Vagina (tissue), 2 donors: ENCODE measurements around the gene APP. TPM values are rescaled to one million over a fixed set of nuclear protein-coding genes. Genes with fewer than 3 reads are reported as not detected.
A peak's percentile ranks its signal among the peaks of the same experiment; 100 is the strongest.

Experiments
- DNase-seq, 2 donors: peaks; one replicate each; pipeline ENCODE4 v3.0.0-alpha.2; 2017; ENCODE audit errors: extremely low spot score in 2 of 2
- H3K27ac ChIP-seq: fragments of 200-600 bp; sonication (generic); one replicate; pipeline ENCODE4 v1.5.1; 2019
- H3K27me3 ChIP-seq: fragments of 200-600 bp; sonication (generic); one replicate; pipeline ENCODE4 v1.5.1; 2019
- H3K36me3 ChIP-seq, 2 donors: fragments of 200-600 bp; sonication (generic); one replicate each; pipeline ENCODE4 v1.5.1; 2017 to 2019
- H3K4me1 ChIP-seq: fragments of 200-600 bp; sonication (generic); one replicate; pipeline ENCODE4 v1.5.1; 2019
- H3K4me3 ChIP-seq, 2 donors: fragments of 200-600 bp; sonication (generic); 1 replicate in 1 of 2; 2 replicates in 1 of 2; pipeline ENCODE4 v1.5.1; 2016 to 2019
- H3K9me3 ChIP-seq: fragments of 200-600 bp; sonication (generic); one replicate; pipeline ENCODE4 v1.5.1; 2019
- CTCF ChIP-seq, 3 experiments: fragments of 450-650 bp in 2 of 3; fragments of 200-600 bp in 1 of 3; sonication (generic) in 1 of 3; IDR thresholded peaks; one replicate each; pipeline ENCODE4 v1.5.1; 2017 to 2019; ENCODE audit warnings: antibody characterized with exemption in 3 of 3, mild to moderate bottlenecking in 2 of 3, moderate library complexity in 2 of 3
- POLR2A ChIP-seq, 2 donors: fragments of 450-650 bp; IDR thresholded peaks; one replicate each; pipeline ENCODE4 v1.6.1; 2017; ENCODE audit warnings: antibody characterized with exemption in 2 of 2, mild to moderate bottlenecking in 2 of 2, moderate library complexity in 2 of 2
- POLR2AphosphoS5 ChIP-seq, 2 donors: sonication (generic); formaldehyde crosslinking; IDR thresholded peaks; one replicate each; pipeline ENCODE4 v1.9.0; 2017; ENCODE audit warnings: antibody characterized with exemption in 2 of 2, mild to moderate bottlenecking in 2 of 2, low read depth in 1 of 2; ENCODE audit not compliant: insufficient read depth in 1 of 2
- intact Hi-C: fragments of 100-400 bp; cut with DNase I; formaldehyde crosslinking; loops from one replicate; pipeline ENCODE4 v1.15.1; 2023
- total RNA-seq: library from RNA; depleted of rRNA; stranded (reverse); fragments of >200 nt; gene quantifications from one replicate; pipeline ENCODE4 v1.2.3, GENCODE V29; 2016

The APP gene
- total RNA-seq, 1 donor from 2014 or later, result 315 TPM

GRCh38 chr21:25942135-25942534 lies 228.4 kb downstream of the APP start:
- Histone ChIP-seq H3K9me3 (no peaks in the 10 kb centered on the region), H3K36me3 (no peaks in the 10 kb centered on the region), H3K27me3 (no peaks in the 10 kb centered on the region), H3K4me1 (peaks cover 13% of the 10 kb centered on the region), H3K4me3 (no peak overlapping the region), H3K27ac (no peak overlapping the region)
- DNase-seq, result no peak
- TF ChIP-seq POLR2A (IDR thresholded peaks at IDR 0.05), result no peak
- intact Hi-C loops, result no loop called here

DNA sequence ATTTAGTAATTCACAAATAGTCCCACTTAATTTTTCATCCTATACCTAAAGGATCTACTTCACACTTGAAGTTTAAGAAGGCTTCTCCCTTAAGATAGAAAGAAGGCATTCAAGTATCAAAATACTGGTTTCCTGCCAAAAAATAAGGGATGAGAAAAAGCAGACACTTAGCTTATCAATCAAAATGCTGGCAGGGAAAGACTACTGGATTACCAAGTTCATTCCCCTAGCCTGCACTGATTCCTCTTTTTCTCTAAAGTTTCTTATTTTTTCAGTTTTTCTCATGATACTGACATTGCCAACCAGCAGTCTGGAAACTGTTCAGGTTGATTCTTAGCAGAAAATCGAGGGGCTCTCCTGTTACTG lies 231.2 kb downstream of the APP start:
- H3K27ac ChIP-seq, result no peak overlapping the region
- TF ChIP-seq CTCF (IDR thresholded peaks at IDR 0.05) (no peak), POLR2A (IDR thresholded peaks at IDR 0.05) (no peak), POLR2AphosphoS5 (IDR thresholded peaks at IDR 0.05; ENCODE audit: insufficient read depth in 1 of 2, low read depth in 1 of 2) (no peak)
- peaks cover 25% of the 10 kb centered on the region for H3K4me1 ChIP-seq

DNA sequence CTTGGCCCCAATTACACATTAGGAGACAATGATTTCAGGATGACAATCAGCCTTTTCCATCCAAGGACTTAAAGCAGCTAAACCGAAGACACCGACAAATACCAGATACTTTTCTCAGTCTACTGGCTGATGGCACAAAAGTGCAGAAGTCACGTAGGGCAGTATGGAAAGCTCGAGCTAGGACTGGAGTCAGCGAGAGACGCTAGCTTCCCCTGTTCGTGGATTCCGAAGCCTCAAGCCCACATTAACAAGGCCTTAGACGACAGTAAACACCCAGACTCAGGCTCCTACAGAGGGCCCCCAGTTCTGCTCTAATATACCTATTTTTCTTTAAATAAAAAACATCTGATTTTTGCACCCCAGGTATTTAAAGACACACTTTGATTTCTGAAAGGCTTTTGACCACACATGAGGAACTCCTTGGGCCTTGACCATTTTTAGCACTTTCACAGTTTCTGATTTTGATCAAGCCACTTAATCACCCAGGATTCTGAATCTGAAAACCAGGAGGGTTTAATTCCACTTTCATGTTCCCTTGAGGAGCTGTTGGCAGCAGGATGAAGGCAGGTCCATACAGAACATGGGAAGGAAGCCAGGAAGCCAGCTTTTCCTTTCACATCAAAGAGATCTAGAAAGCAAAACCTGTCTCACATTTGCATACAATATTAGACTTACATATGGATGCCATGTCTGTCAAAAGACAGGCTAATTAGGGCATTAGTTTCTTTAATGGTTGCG lies 231.7 kb downstream of the APP start:
- Histone ChIP-seq H3K9me3 (no peaks in the 10 kb centered on the region), H3K27ac (peak overlapping the region; percentile 2), H3K36me3 (no peaks in the 10 kb centered on the region), H3K4me3 (no peak overlapping the region), H3K27me3 (no peaks in the 10 kb centered on the region), H3K4me1 (peaks cover 25% of the 10 kb centered on the region)
- DNase-seq, result peak in 1 of 2 donors; percentile 81
- intact Hi-C loops, result no loop called here
- TF ChIP-seq POLR2AphosphoS5 (IDR thresholded peaks at IDR 0.05; ENCODE audit: insufficient read depth in 1 of 2, low read depth in 1 of 2), result no peak
- TF ChIP-seq CTCF (IDR thresholded peaks at IDR 0.05), result no peak
- TF ChIP-seq POLR2A (IDR thresholded peaks at IDR 0.05), result no peak

More for the DNA sequence above, 231.2 kb downstream of the APP start:
- Histone ChIP-seq H3K27me3 (no peaks in the 10 kb centered on the region), H3K4me3 (no peak overlapping the region), H3K9me3 (no peaks in the 10 kb centered on the region), H3K36me3 (no peaks in the 10 kb centered on the region)
- DNase-seq, result no peak
- intact Hi-C loops, result no loop called here

DNA sequence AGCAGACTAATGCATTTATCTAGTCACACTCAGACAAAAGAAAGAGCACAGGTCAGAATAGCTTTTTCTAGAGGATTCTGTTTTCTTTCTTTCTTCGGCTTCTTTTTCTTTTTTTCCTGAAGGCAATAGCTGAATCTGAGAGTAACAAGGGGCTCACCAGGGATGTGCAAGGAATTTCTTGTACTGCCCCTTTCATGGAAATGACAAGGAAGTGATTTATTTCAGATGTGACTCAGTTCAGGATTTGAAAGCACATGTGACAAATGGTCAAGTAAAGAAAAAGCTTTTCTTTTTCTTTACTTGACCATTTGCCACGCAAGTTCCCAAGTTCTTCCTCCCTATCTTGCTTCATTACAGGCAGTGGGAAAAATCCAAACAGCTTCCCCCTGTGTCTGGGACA lies 233.8 kb downstream of the APP start:
- H3K27ac ChIP-seq, result no peak overlapping the region
- H3K4me3 ChIP-seq, result no peak overlapping the region
- intact Hi-C loops, result no loop called here
- H3K27me3 ChIP-seq, result no peaks in the 10 kb centered on the region
- no peak for DNase-seq
- peaks cover 32% of the 10 kb centered on the region for H3K4me1 ChIP-seq
- TF ChIP-seq CTCF (IDR thresholded peaks at IDR 0.05) (no peak), POLR2A (IDR thresholded peaks at IDR 0.05) (no peak), POLR2AphosphoS5 (IDR thresholded peaks at IDR 0.05; ENCODE audit: insufficient read depth in 1 of 2, low read depth in 1 of 2) (no peak)
- no peaks in the 10 kb centered on the region for H3K36me3 ChIP-seq
- no peaks in the 10 kb centered on the region for H3K9me3 ChIP-seq

DNA sequence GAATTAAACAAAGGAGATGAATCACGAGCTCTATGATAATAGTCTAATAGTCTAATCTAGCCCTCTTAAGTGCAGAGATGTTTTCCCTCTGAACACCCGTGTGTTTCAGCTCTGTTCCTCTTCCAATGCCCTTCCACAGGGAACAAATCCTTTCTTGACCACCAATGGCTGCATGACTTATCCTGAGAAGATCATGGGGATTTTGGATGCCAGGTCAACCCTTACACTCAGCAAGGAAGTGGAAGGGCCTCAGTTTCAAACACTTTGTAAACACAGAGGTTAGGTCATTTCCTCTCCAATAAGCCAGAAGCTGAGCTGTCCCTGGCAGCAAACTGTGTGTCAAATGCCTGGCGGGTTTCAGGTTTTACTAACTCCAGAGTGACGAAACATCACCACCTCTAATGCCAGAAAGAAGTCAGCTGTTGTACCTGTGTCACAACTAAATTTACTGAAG lies 235.8 kb downstream of the APP start:
- no peaks in the 10 kb centered on the region for H3K36me3 ChIP-seq
- no peak overlapping the region for H3K4me3 ChIP-seq
- intact Hi-C loops, result no loop called here
- H3K27ac ChIP-seq, result peak overlapping the region; percentile 67
- H3K9me3 ChIP-seq, result no peaks in the 10 kb centered on the region
- DNase-seq, result peak in 1 of 2 donors; percentile 95
- TF ChIP-seq POLR2AphosphoS5 (IDR thresholded peaks at IDR 0.05; ENCODE audit: insufficient read depth in 1 of 2, low read depth in 1 of 2) (peak in 1 of 2 donors; percentile 97), CTCF (IDR thresholded peaks at IDR 0.05) (no peak), POLR2A (IDR thresholded peaks at IDR 0.05) (no peak)
- H3K27me3 ChIP-seq, result no peaks in the 10 kb centered on the region
- peaks cover 49% of the 10 kb centered on the region for H3K4me1 ChIP-seq
